SU-DHL-6 (cell line): ENCODE measurements around the gene KCNK3.

ENCODE experiments used
- H2AFZ ChIP-seq: fragments of 200-600 bp; sonication (generic); 2 replicates; pipeline ENCODE4 v1.6.1; 2014; ENCODE audit warnings: low read depth, mild to moderate bottlenecking, moderate library complexity, mixed read lengths, antibody characterized with exemption, low read length; ENCODE audit not compliant: severe bottlenecking
- H3F3A ChIP-seq: fragments of 200-600 bp; shearing (Covaris generic); 2 replicates; pipeline ENCODE4 v1.6.0; 2016; ENCODE audit warnings: antibody characterized with exemption, mild to moderate bottlenecking; ENCODE audit not compliant: insufficient read depth
- H3K27ac ChIP-seq: fragments of 200-600 bp; sonication (generic); 2 replicates; pipeline ENCODE4 v1.5.1; 2016; ENCODE audit warnings: low read depth, mild to moderate bottlenecking, low read length, moderate library complexity, mixed read lengths
- H3K27me3 ChIP-seq: fragments of 200-600 bp; sonication (generic), shearing (Covaris generic); 2 replicates; pipeline ENCODE4 v1.6.0; 2014; ENCODE audit warnings: mild to moderate bottlenecking, low read length
- H3K36me3 ChIP-seq: fragments of 200-600 bp; sonication (generic); 2 replicates; pipeline ENCODE4 v1.6.1; 2014; ENCODE audit warnings: mild to moderate bottlenecking, low read length, mixed read lengths
- H3K4me2 ChIP-seq: fragments of 300-600, 200-600 bp; shearing (Covaris generic), sonication (generic); 2 replicates; pipeline ENCODE4 v1.6.0; 2014; ENCODE audit warnings: low read length, low read depth, mild to moderate bottlenecking; ENCODE audit not compliant: poor library complexity, severe bottlenecking
- H3K4me3 ChIP-seq: fragments of 200-600 bp; sonication (generic); 2 replicates; pipeline ENCODE4 v1.5.1; 2014; ENCODE audit warnings: antibody characterized with exemption, low read length, mild to moderate bottlenecking, mixed read lengths; ENCODE audit not compliant: insufficient read depth, poor library complexity, severe bottlenecking
- H3K79me2 ChIP-seq: fragments of 200-600 bp; sonication (generic); 2 replicates; pipeline ENCODE4 v1.6.1; 2014; ENCODE audit warnings: mild to moderate bottlenecking, low read length, moderate library complexity; ENCODE audit not compliant: insufficient read depth
- H3K9ac ChIP-seq: fragments of 200-600 bp; sonication (generic); 2 replicates; pipeline ENCODE4 v1.7.0; 2014; ENCODE audit warnings: mild to moderate bottlenecking, low read length
- H3K9me2 ChIP-seq: fragments of 200-600 bp; sonication (generic); replicated peaks from 2 replicates; pipeline ENCODE4 v1.6.1; 2014; ENCODE audit warnings: low read length; ENCODE audit not compliant: insufficient read depth
- H3K9me3 ChIP-seq: fragments of 200-600 bp; sonication (generic); 2 replicates; pipeline ENCODE4 v1.6.1; 2014; ENCODE audit warnings: low read length, mixed read lengths; ENCODE audit not compliant: insufficient read depth
- H4K20me1 ChIP-seq: fragments of 200-600 bp; sonication (generic); 2 replicates; pipeline ENCODE4 v1.6.1; 2014; ENCODE audit warnings: low read depth, mild to moderate bottlenecking, antibody characterized with exemption, low read length, moderate library complexity, mixed read lengths
- EZH2phosphoT487 ChIP-seq: fragments of 200-600 bp; sonication (generic), shearing (Covaris generic); conservative IDR thresholded peaks from 2 replicates; pipeline ENCODE4 v1.6.1; 2018; ENCODE audit warnings: mild to moderate bottlenecking, antibody characterized with exemption, low read length, moderate library complexity, mixed read lengths
- TF ChIP-seq, protein P1 (sequence below): fragments of 200-600 bp; sonication (generic); IDR thresholded peaks from one replicate; pipeline ENCODE4 v1.5.1; 2017; ENCODE audit warnings: antibody characterized with exemption, mild to moderate bottlenecking, low read length, moderate library complexity; ENCODE audit not compliant: insufficient read depth, poor library complexity, severe bottlenecking

The KCNK3 gene

DNA sequence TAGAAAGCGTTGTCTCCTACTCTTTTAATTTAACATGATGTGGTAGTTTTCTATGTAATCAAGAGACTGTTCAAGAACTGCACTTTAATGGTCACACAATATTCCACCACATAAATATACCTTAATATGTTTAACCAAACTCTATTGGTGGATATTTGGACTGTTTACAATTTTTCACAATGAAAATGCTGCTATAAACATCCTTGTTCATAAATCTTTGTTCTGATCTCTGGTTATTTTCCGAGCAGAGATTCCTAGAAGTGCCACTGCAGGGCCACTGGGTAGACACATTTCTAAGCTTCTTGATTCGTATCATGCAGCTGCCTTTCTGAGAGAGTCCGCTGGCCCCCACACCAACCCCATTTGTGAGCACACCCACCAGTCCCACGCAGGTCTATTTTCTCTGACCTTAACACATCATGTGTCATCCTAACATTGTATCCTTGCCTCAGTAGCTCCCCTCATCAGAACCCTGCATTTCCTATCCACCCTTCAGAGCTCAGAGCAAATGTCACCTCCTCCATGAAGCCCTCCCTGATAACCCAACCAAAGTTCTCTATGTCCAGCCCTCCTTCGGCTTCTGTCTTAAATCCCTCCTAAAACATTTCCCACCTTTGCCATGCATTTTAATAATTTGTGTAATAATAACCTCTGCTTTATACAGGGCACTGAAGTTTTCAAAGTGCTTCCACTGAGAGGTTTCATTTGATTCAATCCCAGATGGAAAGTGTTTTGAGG, 26.6 kb downstream of the KCNK3 start:
- Histone ChIP-seq H3K4me3 (no peak overlapping the region), H3K9me2 (no peaks in the 10 kb centered on the region), H3K79me2 (no peaks in the 10 kb centered on the region), H3K9ac (no peak overlapping the region), H3K27ac (no peak overlapping the region), H4K20me1 (no peaks in the 10 kb centered on the region), H3K4me2 (no peak overlapping the region), H3K9me3 (no peaks in the 10 kb centered on the region), H3F3A (no peaks in the 10 kb centered on the region), H3K27me3 (no peaks in the 10 kb centered on the region), H2AFZ (no peak overlapping the region), H3K36me3 (no peaks in the 10 kb centered on the region)
- TF ChIP-seq, protein P1, sequence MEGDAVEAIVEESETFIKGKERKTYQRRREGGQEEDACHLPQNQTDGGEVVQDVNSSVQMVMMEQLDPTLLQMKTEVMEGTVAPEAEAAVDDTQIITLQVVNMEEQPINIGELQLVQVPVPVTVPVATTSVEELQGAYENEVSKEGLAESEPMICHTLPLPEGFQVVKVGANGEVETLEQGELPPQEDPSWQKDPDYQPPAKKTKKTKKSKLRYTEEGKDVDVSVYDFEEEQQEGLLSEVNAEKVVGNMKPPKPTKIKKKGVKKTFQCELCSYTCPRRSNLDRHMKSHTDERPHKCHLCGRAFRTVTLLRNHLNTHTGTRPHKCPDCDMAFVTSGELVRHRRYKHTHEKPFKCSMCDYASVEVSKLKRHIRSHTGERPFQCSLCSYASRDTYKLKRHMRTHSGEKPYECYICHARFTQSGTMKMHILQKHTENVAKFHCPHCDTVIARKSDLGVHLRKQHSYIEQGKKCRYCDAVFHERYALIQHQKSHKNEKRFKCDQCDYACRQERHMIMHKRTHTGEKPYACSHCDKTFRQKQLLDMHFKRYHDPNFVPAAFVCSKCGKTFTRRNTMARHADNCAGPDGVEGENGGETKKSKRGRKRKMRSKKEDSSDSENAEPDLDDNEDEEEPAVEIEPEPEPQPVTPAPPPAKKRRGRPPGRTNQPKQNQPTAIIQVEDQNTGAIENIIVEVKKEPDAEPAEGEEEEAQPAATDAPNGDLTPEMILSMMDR: no peak
- TF ChIP-seq EZH2phosphoT487: no peak

DNA sequence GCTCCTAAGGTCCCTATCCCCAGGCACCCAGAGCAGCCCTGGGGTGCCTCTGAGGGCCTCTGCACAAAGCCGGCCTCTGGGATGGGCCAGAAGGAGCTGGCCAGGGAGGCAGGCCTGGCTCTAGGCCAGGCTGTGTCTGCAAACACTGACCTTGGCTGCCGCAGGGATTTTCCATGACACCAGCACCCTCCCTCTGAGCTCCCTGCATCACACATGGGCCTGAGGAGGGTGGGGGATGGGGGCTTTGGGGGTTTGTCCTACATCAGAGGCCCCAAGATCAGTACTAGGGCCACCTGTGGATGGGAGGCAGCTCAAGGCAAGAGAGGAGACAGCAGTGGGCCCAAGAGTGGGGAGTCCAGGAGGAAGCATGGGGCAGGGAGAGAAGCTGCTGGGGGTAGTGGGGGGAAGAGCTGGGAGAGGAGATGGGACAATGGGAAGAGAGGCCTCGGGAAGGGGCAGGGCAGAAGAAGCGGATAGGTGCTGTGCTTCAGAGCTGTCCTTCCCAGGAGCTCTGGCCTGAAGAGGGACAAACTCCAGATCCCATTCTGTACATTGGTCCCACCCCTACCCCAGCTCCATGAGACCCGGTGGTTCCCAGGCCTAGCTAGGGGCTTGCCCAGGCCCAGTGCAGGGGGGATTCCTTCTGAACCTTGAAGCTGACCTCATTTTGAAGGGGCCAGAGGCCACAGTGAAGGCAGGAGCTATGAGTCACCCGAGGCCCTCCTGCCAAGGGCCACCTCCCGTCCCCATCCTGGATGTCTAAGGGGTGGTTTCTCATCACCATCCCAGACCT, 28.0 kb downstream of the KCNK3 start:
- Histone ChIP-seq H3K4me2 (no peak overlapping the region), H3K79me2 (no peaks in the 10 kb centered on the region), H3K9ac (no peak overlapping the region), H3K9me3 (no peaks in the 10 kb centered on the region), H2AFZ (no peak overlapping the region), H3K9me2 (no peaks in the 10 kb centered on the region), H3K27me3 (no peaks in the 10 kb centered on the region), H3K27ac (no peak overlapping the region), H3K4me3 (no peak overlapping the region), H3K36me3 (no peaks in the 10 kb centered on the region), H4K20me1 (no peaks in the 10 kb centered on the region), H3F3A (no peaks in the 10 kb centered on the region)
- TF ChIP-seq, protein P1: no peak
- no peak for TF ChIP-seq EZH2phosphoT487

GRCh38 chr2:26721115-26722032, 28.9 kb downstream of the KCNK3 start:
- no peak overlapping the region for H3K27ac ChIP-seq
- no peaks in the 10 kb centered on the region for H3K9me3 ChIP-seq
- H3K36me3 ChIP-seq: no peaks in the 10 kb centered on the region
- no peaks in the 10 kb centered on the region for H3F3A ChIP-seq
- H2AFZ ChIP-seq: no peak overlapping the region
- H3K4me3 ChIP-seq: no peak overlapping the region
- H3K9me2 ChIP-seq: no peaks in the 10 kb centered on the region
- H3K4me2 ChIP-seq: no peak overlapping the region
- H3K79me2 ChIP-seq: no peaks in the 10 kb centered on the region
- H3K9ac ChIP-seq: no peak overlapping the region
- no peak for TF ChIP-seq EZH2phosphoT487
- TF ChIP-seq, protein P1: no peak
- no peaks in the 10 kb centered on the region for H3K27me3 ChIP-seq
- H4K20me1 ChIP-seq: no peaks in the 10 kb centered on the region
